Type B pancreatic cell (in vitro differentiated cells): ENCODE measurements around the gene WDR48. TPM values are rescaled to one million over a fixed set of nuclear protein-coding genes. Genes with fewer than 3 reads are reported as not detected.

ENCODE experiments used
- DNase-seq: peaks from one replicate; pipeline ENCODE4 v3.0.0; 2021; ENCODE audit warnings: mixed read lengths; ENCODE audit not compliant: unreplicated experiment; ENCODE audit errors: extremely low spot score
- H3K27ac Mint-ChIP-seq: 2 replicates; pipeline ENCODE4 v1.8.0; 2021; ENCODE audit warnings: mild to moderate bottlenecking, mixed read lengths
- H3K27me3 Mint-ChIP-seq: 2 replicates; pipeline ENCODE4 v1.8.0; 2021; ENCODE audit warnings: mixed read lengths
- H3K36me3 Mint-ChIP-seq: 2 replicates; pipeline ENCODE4 v1.8.0; 2021; ENCODE audit warnings: mixed read lengths
- H3K4me1 Mint-ChIP-seq: one replicate; pipeline ENCODE4 v1.8.0; 2021; ENCODE audit warnings: mixed read lengths; ENCODE audit not compliant: unreplicated experiment
- H3K4me3 Mint-ChIP-seq: 2 replicates; pipeline ENCODE4 v1.8.0; 2021; ENCODE audit warnings: mild to moderate bottlenecking, mixed read lengths
- H3K9me3 Mint-ChIP-seq: 2 replicates; pipeline ENCODE4 v1.8.0; 2021; ENCODE audit warnings: mixed read lengths
- CTCF ChIP-seq: fragments of 200-600 bp; sonication (generic); conservative IDR thresholded peaks from 2 replicates; pipeline ENCODE4 v1.5.0; 2021; ENCODE audit warnings: antibody characterized with exemption, mild to moderate bottlenecking
- long read RNA-seq: library from polyadenylated mRNA; unstranded; transcript quantifications from one replicate; pipeline ENCODE4 v2.0.0, GENCODE V29; 2020
- total RNA-seq: library from RNA; stranded (reverse); gene quantifications from 2 replicates; pipeline ENCODE4 v1.2.1, GENCODE V29; 2021; ENCODE audit warnings: low replicate concordance

WDR48 gene
- 45.0 and 61.4 TPM in 2 replicates for total RNA-seq
- long read RNA-seq, transcript WDR48-201 (19 exons, 3,707 nt): major isoform, 88 of 160 reads
- long read RNA-seq, partial matches to known transcripts: 59 of 160 reads
- long read RNA-seq, other reads (novel, unspliced or antisense): 13 of 160 reads

DNA sequence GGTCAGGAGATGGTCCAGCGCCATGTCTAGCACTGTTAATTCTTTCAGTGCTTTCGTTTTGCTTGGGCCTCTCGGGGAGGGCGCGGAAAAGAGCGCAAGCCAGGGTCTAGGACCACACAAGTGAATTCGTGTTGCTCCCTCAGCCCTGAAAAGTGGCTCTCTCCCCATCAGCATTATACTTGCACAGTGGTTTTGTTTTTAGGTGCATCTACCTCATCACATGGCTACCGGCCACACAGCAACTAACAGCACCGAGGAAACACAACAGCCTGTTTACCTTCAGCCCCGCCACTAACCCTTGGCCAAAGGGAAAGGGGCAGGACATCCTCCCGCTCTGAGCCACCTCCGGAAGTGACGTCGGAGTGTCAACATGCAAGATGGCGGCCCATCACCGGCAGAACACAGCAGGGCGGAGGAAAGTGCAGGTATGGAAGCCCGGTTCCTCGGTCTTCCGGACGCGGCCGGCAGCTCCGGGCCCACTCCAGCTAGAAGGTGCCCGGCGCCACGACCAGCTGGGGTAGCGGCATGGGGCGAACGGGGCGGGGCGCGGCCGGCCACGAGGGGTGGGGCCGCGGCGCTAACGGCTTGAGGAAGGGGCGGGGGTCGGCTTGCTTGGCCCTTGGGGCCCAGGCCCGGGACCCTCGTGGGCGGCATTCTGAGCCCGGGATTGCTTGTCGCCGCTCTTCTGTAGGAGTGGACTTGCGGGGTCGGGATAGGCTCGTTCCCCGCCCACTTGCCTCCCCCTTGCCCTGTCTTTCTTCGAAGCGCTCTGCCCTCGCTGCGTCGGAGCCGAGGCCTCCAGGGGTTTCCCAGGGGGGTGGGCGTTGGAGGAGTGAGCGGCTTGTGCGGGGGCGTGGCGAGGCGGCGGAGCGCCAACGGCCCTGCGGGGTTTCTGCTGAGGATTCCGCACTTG is at the start of gene WDR48, which contains the start of gene SCN11A:
Gene WDR48, plus strand, starts transcription at position 368 of the 913 bp plus-strand sequence. Its CDS starts 10 bp downstream, at position 378.
Gene SCN11A, minus strand, starts transcription at position 296 of the 913 bp plus-strand sequence. CDS start 101,582 bp downstream, outside the sequence.
- H3K27me3 Mint-ChIP-seq: no peaks in the 10 kb centered on the region
- H3K36me3 Mint-ChIP-seq: no peaks in the 10 kb centered on the region
- H3K4me3 Mint-ChIP-seq: peak within 1 kb of the TSS; percentile 97
- H3K27ac Mint-ChIP-seq: peak within 1 kb of the TSS; percentile 96
- TF ChIP-seq CTCF: no peak
- peaks cover 4% of the 10 kb centered on the region for H3K9me3 Mint-ChIP-seq
- peaks cover 28% of the 10 kb centered on the region for H3K4me1 Mint-ChIP-seq
- DNase-seq: peak; percentile 92

- Mint-ChIP-seq H3K9me3 (no peaks in the 10 kb centered on the region), H3K27ac (no peak overlapping the region)
Measured at GRCh38 chr3:39005295-39005694, 46.5 kb upstream of the WDR48 start.

DNA sequence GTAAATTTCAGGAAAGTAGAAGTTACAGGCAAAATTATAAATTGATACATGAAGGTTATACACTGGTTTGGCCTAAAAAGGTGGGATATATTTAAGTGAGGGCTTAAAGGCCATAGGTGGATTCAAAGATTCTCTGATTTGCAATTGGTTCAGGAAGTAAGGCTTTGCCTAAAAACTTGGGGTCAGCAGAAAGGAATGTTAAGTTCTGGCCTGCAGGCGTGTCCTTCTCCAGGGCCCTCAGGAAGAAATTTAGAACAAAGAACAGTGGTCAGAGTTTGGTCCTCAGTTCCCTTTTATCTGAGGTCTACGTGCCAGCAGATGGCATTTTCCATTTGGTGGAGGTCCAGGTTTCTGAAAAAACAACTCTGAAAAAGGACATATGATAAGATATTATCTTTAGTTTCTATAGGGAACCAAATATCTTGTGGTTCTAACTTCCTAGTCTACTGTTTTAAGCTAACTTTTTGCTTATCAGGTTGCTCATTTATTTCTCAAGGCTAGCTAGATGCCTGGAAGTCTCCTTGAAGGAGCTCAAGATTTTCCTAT is 40.6 kb upstream of the WDR48 start:
- Mint-ChIP-seq H3K36me3 (no peaks in the 10 kb centered on the region), H3K4me3 (no peak overlapping the region)
- DNase-seq: no peak

More at GRCh38 chr3:39005295-39005694, 46.5 kb upstream of the WDR48 start:
- Mint-ChIP-seq H3K27me3 (no peaks in the 10 kb centered on the region), H3K4me3 (no peak overlapping the region), H3K36me3 (no peaks in the 10 kb centered on the region), H3K4me1 (no peaks in the 10 kb centered on the region)
- DNase-seq: no peak
- TF ChIP-seq CTCF: no peak

GRCh38 chr3:39013289-39013688 is 38.5 kb upstream of the WDR48 start:
- no peaks in the 10 kb centered on the region for H3K36me3 Mint-ChIP-seq
- no peaks in the 10 kb centered on the region for H3K27me3 Mint-ChIP-seq
- TF ChIP-seq CTCF: no peak
- no peaks in the 10 kb centered on the region for H3K9me3 Mint-ChIP-seq
- H3K27ac Mint-ChIP-seq: no peak overlapping the region
- no peak overlapping the region for H3K4me3 Mint-ChIP-seq
- DNase-seq: no peak
- H3K4me1 Mint-ChIP-seq: no peaks in the 10 kb centered on the region

More for the DNA sequence above, 40.6 kb upstream of the WDR48 start:
- Mint-ChIP-seq H3K27ac (no peak overlapping the region), H3K27me3 (no peaks in the 10 kb centered on the region), H3K4me1 (no peaks in the 10 kb centered on the region), H3K9me3 (no peaks in the 10 kb centered on the region)
- no peak for TF ChIP-seq CTCF

DNA sequence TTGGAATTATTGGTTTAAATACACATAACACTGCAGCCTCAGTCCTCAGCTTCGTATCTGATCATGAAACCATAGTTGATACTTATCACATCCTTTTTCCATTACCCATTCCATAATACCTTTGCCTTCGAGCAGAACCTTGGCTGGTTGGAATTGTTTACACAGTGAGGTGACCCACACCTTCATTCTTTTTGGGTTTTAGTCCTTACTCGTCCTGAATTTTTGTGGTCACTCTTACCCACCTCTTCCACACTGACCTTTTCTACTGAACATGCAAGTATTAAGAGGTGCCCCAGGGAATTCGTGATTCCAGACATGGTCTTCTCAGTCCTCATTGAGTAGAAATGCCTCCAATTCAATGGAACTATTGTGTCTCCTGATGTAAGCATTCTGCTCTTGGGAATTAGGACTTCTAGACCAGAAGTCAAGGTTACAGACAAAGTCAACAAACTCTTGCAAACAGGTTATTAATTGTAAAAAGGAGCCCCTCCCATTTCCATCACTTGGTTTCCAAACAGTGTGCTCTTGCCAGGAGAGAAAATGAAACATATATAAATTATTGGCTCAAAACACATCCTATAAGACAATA is 37.8 kb upstream of the WDR48 start:
- Mint-ChIP-seq H3K36me3 (no peaks in the 10 kb centered on the region), H3K27ac (no peak overlapping the region), H3K27me3 (no peaks in the 10 kb centered on the region), H3K9me3 (no peaks in the 10 kb centered on the region), H3K4me1 (no peaks in the 10 kb centered on the region), H3K4me3 (no peak overlapping the region)
- TF ChIP-seq CTCF: no peak
- DNase-seq: no peak
